OCI-M2 (cell line): ENCODE results near the gene MSL3.

Source experiments
- DNase-seq: peaks from one replicate; lab custom pipeline; 2025; ENCODE audit not compliant: unreplicated experiment; lab: John Stamatoyannopoulos, UW

Gene MSL3

GRCh38 chrX:11757719-11758399 is at the start of gene MSL3:
MSL3 (plus strand) TSS chrX:11758237; CDS start chrX:11758264, 27 bp downstream.
- no peak for DNase-seq

DNA sequence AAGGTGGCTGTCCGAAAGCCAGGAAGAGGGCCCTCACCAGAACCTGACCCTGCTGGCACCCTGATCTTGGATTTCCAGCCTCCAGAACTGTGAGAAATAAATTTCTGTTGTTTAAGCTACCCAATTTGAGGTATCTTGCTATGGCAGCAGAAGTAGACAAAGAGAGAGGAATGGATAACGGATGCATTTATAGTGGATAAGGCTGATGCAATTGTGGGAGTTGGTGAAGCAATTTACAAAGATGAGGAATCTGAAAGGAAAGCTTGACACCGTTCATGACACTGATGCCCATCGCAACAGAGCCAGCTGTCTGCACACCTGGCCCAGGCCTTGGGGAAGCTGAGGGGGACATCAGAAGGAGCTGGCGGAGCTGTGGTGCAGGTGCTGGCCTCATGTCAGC is 35.7 kb upstream of the MSL3 start:
- no peak for DNase-seq

- no peak for DNase-seq
Measured at GRCh38 chrX:11724122-11725017, 33.7 kb upstream of the MSL3 start.

DNA sequence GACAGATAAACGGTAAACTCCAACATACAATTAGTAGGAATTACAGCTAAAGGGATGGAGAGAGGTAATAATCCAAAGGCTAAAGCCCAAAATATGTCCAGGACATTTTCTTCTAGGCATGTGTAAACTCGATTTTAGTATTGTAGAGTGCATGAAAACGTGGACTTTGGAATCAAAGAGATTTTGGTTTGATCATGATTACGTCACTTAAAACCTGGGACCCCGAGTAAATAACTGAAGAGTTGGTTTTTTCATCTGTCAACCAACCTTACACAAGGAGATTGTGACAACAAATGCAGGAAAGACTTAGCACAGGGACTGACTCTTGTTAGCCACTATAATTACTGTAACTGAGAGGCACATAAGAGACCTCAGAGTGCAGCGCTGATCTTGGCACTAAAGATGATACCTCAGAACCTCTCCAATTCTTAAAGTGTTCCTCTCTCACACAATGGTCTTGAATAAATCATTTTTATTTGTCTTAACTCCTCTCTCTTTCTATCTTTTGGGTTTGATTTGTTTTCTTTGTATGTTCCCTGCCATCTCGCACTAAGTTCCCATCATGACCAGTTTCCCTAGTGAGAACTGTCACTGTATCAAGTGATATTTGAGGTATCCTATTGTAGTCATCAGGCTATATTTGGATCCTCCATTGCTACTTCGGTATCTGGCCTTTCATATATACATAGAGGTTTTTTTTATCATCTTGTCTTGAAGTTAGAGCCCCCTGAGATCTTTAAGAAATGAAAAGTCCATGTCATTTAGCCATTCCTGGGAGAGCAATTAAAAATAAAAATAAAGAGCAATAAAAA is 32.2 kb upstream of the MSL3 start:
- DNase-seq, result no peak

DNA sequence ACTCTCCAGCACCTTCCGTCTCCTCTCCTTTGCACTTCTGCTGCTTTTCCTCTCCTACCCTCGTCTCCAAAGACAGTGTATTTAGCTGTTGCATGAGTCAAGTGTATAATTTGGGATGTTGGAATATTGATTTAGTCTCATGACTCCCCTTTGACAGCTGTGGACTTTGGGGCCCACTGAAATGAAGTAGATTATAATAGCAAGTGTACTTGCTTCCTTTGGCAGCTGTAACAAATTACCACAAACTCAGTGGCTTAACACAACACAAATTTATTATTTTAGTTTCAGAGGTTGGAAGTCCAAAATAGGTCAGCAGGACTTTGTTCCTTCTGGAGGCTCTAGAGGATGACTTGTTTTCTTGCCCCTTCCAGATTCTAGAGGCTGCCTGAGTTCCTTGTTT is 29.5 kb upstream of the MSL3 start:
- no peak for DNase-seq

GRCh38 chrX:11733614-11734013 is 24.4 kb upstream of the MSL3 start:
- DNase-seq, result no peak

DNA sequence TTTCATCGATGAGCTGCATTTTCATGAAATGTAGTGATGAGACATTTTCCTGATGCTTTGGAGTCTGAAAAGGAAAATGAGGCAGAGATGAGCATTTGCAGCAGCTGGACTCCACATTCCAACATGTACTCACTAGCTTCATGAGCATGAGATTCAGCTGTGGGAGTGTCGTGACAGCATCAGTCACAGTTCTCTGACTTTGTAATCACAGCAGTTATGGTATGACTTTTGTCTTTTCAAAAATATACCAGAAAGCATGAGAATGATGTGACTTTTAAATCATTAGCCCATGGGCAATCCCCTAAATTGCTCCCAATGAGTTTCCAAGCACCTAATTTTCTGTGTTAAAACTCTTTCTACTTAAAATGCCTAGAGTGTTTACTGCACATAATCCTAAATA is 18.3 kb upstream of the MSL3 start:
- no peak for DNase-seq

DNA sequence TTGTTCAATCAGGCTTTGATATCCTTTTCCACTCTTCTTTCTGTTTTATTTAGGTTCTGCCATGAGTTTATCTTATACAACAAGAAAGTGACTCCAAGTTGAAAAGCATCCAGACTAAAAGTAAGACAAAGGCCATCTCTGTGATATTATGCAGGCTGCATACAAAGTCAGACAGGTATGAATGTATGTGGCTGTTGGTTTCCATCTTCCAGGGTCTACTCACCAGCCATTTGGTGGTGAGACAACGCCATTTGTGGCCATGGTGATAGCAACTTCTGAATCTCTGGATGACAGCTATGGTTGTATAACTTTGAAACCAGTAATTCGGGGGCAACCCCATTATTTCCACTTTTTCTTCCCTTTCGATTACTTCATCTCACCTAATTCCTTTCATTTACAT is 17.2 kb upstream of the MSL3 start:
- DNase-seq, result no peak

GRCh38 chrX:11741574-11741973 is 16.5 kb upstream of the MSL3 start:
- DNase-seq, result no peak

DNA sequence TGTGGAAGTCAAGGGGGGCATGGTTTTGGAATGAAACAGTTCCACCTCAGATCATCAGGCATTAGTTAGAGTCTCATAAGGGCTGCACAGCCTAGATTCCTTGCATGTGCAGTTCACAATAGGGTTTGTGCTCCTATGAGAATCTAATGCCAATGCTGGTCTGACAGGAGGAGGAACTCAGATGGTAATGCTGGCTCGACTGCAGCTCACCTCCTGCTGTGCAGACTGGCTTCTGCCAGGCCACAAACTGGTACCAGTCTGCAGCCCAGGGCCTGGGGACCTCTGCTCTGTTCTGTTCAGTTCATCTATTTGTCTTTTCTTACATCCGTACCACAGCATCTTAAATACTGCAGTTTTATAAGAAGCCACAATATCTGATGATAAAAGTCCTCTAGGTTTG is 12.2 kb upstream of the MSL3 start:
- no peak for DNase-seq

GRCh38 chrX:11750046-11750445 is 8.0 kb upstream of the MSL3 start:
- no peak for DNase-seq

GRCh38 chrX:11750694-11751093 is 7.3 kb upstream of the MSL3 start:
- no peak for DNase-seq

DNA sequence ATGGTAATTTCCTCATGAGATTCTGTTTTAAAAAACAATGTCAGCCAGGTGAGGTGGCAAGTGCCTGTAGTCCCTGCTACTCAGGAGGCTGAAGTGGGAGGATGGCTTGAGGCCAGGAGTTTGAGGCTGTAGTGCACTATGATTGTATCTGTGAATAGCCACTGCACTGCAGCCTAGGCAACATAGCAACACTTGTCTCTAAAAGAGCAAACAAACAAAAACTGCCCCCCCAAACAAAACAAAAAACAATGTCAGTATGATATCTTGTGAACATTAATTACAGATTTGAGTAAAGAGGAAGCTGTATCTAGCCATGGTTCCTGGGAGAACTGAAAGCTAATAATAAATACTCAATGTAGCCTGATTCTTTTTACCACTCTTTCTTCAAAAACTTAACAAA is 6.8 kb upstream of the MSL3 start:
- DNase-seq, result no peak

DNA sequence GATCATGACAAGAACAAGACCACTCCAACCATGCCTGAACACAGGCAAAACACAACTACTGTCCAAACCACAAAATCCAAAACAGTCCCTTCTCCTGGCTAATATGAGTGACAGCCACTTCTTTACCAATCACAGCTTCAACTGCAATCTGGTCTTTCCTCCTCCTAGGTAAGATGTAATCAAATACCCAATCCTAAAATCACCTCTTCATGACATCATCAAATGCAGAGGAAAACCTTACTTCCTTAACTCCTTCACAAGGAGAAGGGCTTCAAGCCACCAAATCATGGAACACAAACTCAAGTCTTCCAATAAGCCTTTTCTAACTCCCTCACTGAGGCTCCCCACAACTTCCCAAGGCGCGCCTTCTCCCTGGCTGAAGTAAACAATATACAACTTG is 4.4 kb upstream of the MSL3 start:
- DNase-seq, result no peak

GRCh38 chrX:11754958-11755645 is 2.9 kb upstream of the MSL3 start:
- no peak for DNase-seq

GRCh38 chrX:11755724-11756123 is 2.3 kb upstream of the MSL3 start:
- DNase-seq, result no peak

GRCh38 chrX:11756354-11757318 is 1.4 kb upstream of the MSL3 start:
- DNase-seq, result no peak

DNA sequence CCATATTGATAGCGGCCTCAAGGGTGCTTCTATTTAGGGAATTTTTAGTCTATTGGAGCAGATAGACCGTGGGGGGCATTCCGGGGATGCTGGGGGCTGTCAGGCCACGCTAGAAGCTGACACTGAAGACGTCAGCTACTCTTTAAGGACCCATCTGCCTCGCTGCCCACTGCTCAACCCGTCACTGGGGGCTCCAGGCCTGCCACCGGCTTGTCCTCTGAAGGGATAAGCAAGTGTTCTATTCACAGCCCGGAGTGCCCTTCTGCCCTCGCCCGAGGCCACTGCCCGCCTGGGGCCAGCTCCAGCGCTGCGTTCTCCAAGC is 679 bp upstream of the MSL3 start:
- DNase-seq, result no peak

- no peak for DNase-seq
Measured at GRCh38 chrX:11758400-11759171, 549 bp downstream of the MSL3 start.

- DNase-seq, result no peak
Measured at GRCh38 chrX:11759172-11759460, 1.1 kb downstream of the MSL3 start.
